Adrenal gland (tissue), 12 donors: Measurements from ENCODE around the gene ADGRG4. TPM values are rescaled to one million over a fixed set of nuclear protein-coding genes. Genes with fewer than 3 reads are reported as not detected.
A peak's percentile ranks its signal among the peaks of the same experiment; 100 is the strongest.

ENCODE experiments used
- DNase-seq, 7 donors: peaks; one replicate each; pipeline ENCODE4 v3.0.0-alpha.2; 2019 to 2020
- H3K27ac ChIP-seq, 5 donors: fragments of 200-600 bp; sonication (generic) in 4 of 5; 1 replicate in 3 of 5; 2 replicates in 2 of 5; pipeline versions ENCODE4 v1.5.1 to v1.8.0; 2016 to 2020; ENCODE audit warnings: mild to moderate bottlenecking in 1 of 5
- H3K27me3 ChIP-seq: fragments of 200-600 bp; 2 replicates; pipeline ENCODE4 v1.8.0; 2021
- H3K36me3 ChIP-seq, 2 donors: fragments of 200-600 bp; replicated peaks in 1 of 2; 1 replicate in 1 of 2; 2 replicates in 1 of 2; pipeline versions ENCODE4 v1.5.1 to v1.8.0; 2018 to 2022
- H3K4me1 ChIP-seq, 2 donors: fragments of 200-600 bp; replicated peaks in 1 of 2; 1 replicate in 1 of 2; 2 replicates in 1 of 2; pipeline versions ENCODE4 v1.5.1 to v1.8.0; 2018 to 2021
- H3K4me3 ChIP-seq, 4 donors: fragments of 200-600 bp; sonication (generic) in 3 of 4; one replicate each; pipeline ENCODE4 v1.5.1; 2016 to 2018
- H3K9me3 ChIP-seq, 3 donors: fragments of 200-600 bp; sonication (generic) in 1 of 3; replicated peaks in 1 of 3; 1 replicate in 2 of 3; 2 replicates in 1 of 3; pipeline versions ENCODE4 v1.5.1 to v1.8.0; 2016 to 2021
- CTCF ChIP-seq, 6 experiments: fragments of 450-650 bp in 4 of 6; fragments of 200-600 bp in 2 of 6; sonication (generic) in 1 of 6; IDR thresholded peaks; 1 replicate in 5 of 6; 2 replicates in 1 of 6; pipeline versions ENCODE4 v1.5.1 to v1.8.0; 2016 to 2021; ENCODE audit warnings: antibody characterized with exemption in 6 of 6, mild to moderate bottlenecking in 2 of 6, moderate library complexity in 1 of 6
- POLR2A ChIP-seq, 2 donors: fragments of 450-650 bp; IDR thresholded peaks; one replicate each; pipeline ENCODE4 v1.6.1; 2017; ENCODE audit warnings: antibody characterized with exemption in 2 of 2, mild to moderate bottlenecking in 2 of 2, moderate library complexity in 1 of 2
- WGBS, 4 donors: extraction: QIAGEN DNeasy Blood & Tissue Kit in 2 of 4; methylation state at CpG; one replicate each; pipeline versions ENCODE4 v1.1.5 to v1.1.7; 2013 to 2017; 5-methylcytosine and 5-hydroxymethylcytosine counted together
- intact Hi-C, 2 donors: fragments of 100-400 bp; cut with DNase I; formaldehyde crosslinking; loops; one replicate each; pipeline versions ENCODE4 v1.14.1 to v1.15.0; 2022 to 2023
- polyA plus RNA-seq, 3 donors: library from polyadenylated mRNA; stranded (reverse); fragments of 200-250 nt in 2 of 3; fragments of 350-450 nt in 1 of 3; fragmentation: Illumina TruSeq in 1 of 3; extraction: RNeasy Lipid Tissue Mini Kit (QIAGEN cat#74804) in 1 of 3; gene quantifications; one replicate each; pipeline ENCODE4 v1.2.3, GENCODE V29; 2013 to 2014
- total RNA-seq, 9 donors: library from RNA; depleted of rRNA in 4 of 9; stranded (reverse); fragments of >200 nt in 4 of 9; fragments of 120-200 nt in 1 of 9; fragmentation: NEBNext Ultra II Directional in 1 of 9; extraction: Animal tissue kit (Norgen Biotek cat#: 25700) in 1 of 9; gene quantifications; one replicate each; pipeline versions ENCODE4 v1.1.0 to v1.2.4, GENCODE V29; 2013 to 2023
- donor health status: healthy with polysubstance abuse.
- donor health status: Bipolar disorder and iron deficiency.
- donor health status: DM: yes; HTN: yes; CAD: no.
- donor health status: DM: no; HTN: no; CAD: no.
- donor health status: DM: no; HTN: no; CAD: no.
- donor health status: DM: yes; HTN: yes; CAD: no.

ADGRG4 gene
- total and polyA plus RNA-seq, 12 donors = under 0.01 to 0.11 (median 0.01) TPM; not detected in 4

GRCh38 chrX:136262243-136262642 is 38.5 kb upstream of the ADGRG4 start:
- Histone ChIP-seq H3K36me3 (no peaks in the 10 kb centered on the region), H3K4me1 (no peaks in the 10 kb centered on the region), H3K27me3 (peaks cover 4% of the 10 kb centered on the region), H3K4me3 (no peak overlapping the region), H3K9me3 (no peaks in the 10 kb centered on the region), H3K27ac (peak overlapping the region in 1 of 5 donors; percentile 22)
- 33 to 73% (median 61%) methylated on average over 1 to 5 of the region's 5 CpGs for WGBS, 4 donors
- TF ChIP-seq CTCF (IDR thresholded peaks at IDR 0.05) = no peak
- intact Hi-C loops = no loop called here
- DNase-seq = no peak

GRCh38 chrX:136262812-136263315 is 37.9 kb upstream of the ADGRG4 start:
- Histone ChIP-seq H3K4me1 (no peaks in the 10 kb centered on the region), H3K27me3 (peaks cover 4% of the 10 kb centered on the region), H3K4me3 (no peak overlapping the region), H3K36me3 (no peaks in the 10 kb centered on the region), H3K27ac (peak overlapping the region in 1 of 5 donors; percentile 22), H3K9me3 (no peaks in the 10 kb centered on the region)
- DNase-seq = no peak
- no peak for TF ChIP-seq POLR2A (IDR thresholded peaks at IDR 0.05)
- no peak for TF ChIP-seq CTCF (IDR thresholded peaks at IDR 0.05)
- WGBS, 4 donors = 58 to 64% (median 62%) methylated on average over 7 of the region's 7 CpGs
- intact Hi-C loops = no loop called here

GRCh38 chrX:136266828-136267227 is 33.9 kb upstream of the ADGRG4 start:
- Histone ChIP-seq H3K4me3 (no peak overlapping the region), H3K4me1 (no peaks in the 10 kb centered on the region), H3K9me3 (no peaks in the 10 kb centered on the region), H3K27ac (no peak overlapping the region), H3K27me3 (peaks cover 4% of the 10 kb centered on the region), H3K36me3 (no peaks in the 10 kb centered on the region)
- intact Hi-C loops = no loop called here
- no peak for DNase-seq
- WGBS, 4 donors = 72 to 100% (median 84%) methylated on average over 1 of the region's 1 CpG
- TF ChIP-seq CTCF (IDR thresholded peaks at IDR 0.05) (no peak), POLR2A (IDR thresholded peaks at IDR 0.05) (no peak)

GRCh38 chrX:136268051-136269048 is 32.4 kb upstream of the ADGRG4 start:
- WGBS, 4 donors = 42 to 54% (median 50%) methylated on average over 5 of the region's 5 CpGs
- Histone ChIP-seq H3K36me3 (no peaks in the 10 kb centered on the region), H3K27ac (no peak overlapping the region), H3K9me3 (no peaks in the 10 kb centered on the region), H3K4me3 (no peak overlapping the region), H3K27me3 (peaks cover 4% of the 10 kb centered on the region), H3K4me1 (no peaks in the 10 kb centered on the region)
- no peak for TF ChIP-seq POLR2A (IDR thresholded peaks at IDR 0.05)
- peak; percentile 48 to 82 (median 62) for TF ChIP-seq CTCF (IDR thresholded peaks at IDR 0.05)
- DNase-seq = peak in 6 of 7 donors; percentile 35 to 63 (median 44)
- intact Hi-C loops = no loop called here
